ENCODE measurements around the gene TREML1. TPM values are rescaled to one million over a fixed set of nuclear protein-coding genes. Genes with fewer than 3 reads are reported as not detected.

The TREML1 gene
- total and polyA plus RNA-seq, 2 of the 8 experiments (the other 6 are each of a cell fraction or from before 2014, with no cell fraction given), result 0.08 TPM; not detected in 1

- 93% methylated on average over 1 of the region's 1 CpG; no CpG with 5 or more reads in 1 of the 2 experiments for WGBS, 2 experiments (ENCODE audit: extremely low coverage in 1 of 2, insufficient coverage in 1 of 2, insufficient read length in 1 of 2, insufficient replicate concordance in 2 of 2, low coverage in 1 of 2, low lambda C conversion rate in 2 of 2, missing lambda C conversion rate in 1 of 2)
- no peak overlapping the region for H3K23ac ChIP-seq (ENCODE audit: insufficient read length)
- H3K23me2 ChIP-seq (ENCODE audit: low read depth, low read length), result 0 out of 2 replicates have a peak, but pooled peaks cover 3% of the 10 kb centered on the region
- no peaks in the 10 kb centered on the region for H3K79me1 ChIP-seq (ENCODE audit: low read depth, low read length)
- H3K14ac ChIP-seq (ENCODE audit: insufficient read length), result no peak overlapping the region
- H4K91ac ChIP-seq (replicated peaks; ENCODE audit: insufficient read length, low read length), result no peak overlapping the region
- DNase-seq (ENCODE audit: low read depth in 1 of 2, low spot score in 2 of 2), result no peak
- peaks cover 0 to 6% (median 0%) of the 10 kb centered on the region in 4 experiments; a peak in 1 of 7 replicates for H3K4me1 ChIP-seq (replicated peaks in 1 of 4; ENCODE audit: control insufficient read depth in 3 of 4, insufficient read depth in 4 of 4, low read length in 3 of 4)
- ChIA-PET CTCF (ENCODE audit: partially characterized antibody) (interaction anchor here (1.3 to 1.9 kb wide), 4 partner anchors 9 to 59 kb away, joined by 4 to 11 read pairs (median 6); no protein-coding TSS in a partner anchor), POLR2A (ENCODE audit: partially characterized antibody) (no interaction called here)
- no peak overlapping the region for H3K4me3 ChIP-seq (ENCODE audit: extremely low read depth in 1 of 4, insufficient read depth in 2 of 4, low read depth in 3 of 4, low read length in 4 of 4)
- H2BK20ac ChIP-seq (ENCODE audit: low read length), result no peak overlapping the region
- no peak overlapping the region for H3K9ac ChIP-seq (replicated peaks in 1 of 4; ENCODE audit: extremely low read depth in 1 of 4, low read depth in 3 of 4, low read length in 3 of 4)
- no peak overlapping the region for H4K8ac ChIP-seq (ENCODE audit: extremely low read depth, insufficient read depth, low read length)
- no peaks in the 10 kb centered on the region for H3K79me2 ChIP-seq (ENCODE audit: control insufficient read depth in 1 of 2, insufficient read depth in 2 of 2, low read length in 2 of 2)
- FAIRE-seq, result no peak
- H2BK12ac ChIP-seq (ENCODE audit: low read depth, low read length), result no peak overlapping the region
- H3K56ac ChIP-seq (replicated peaks; ENCODE audit: insufficient read length, low read depth, low read length), result no peak overlapping the region
- no peak overlapping the region for H3K18ac ChIP-seq (ENCODE audit: extremely low read depth, low read length)
- no peak overlapping the region for H2BK120ac ChIP-seq (replicated peaks; ENCODE audit: low read depth, low read length)
- H2BK5ac ChIP-seq (ENCODE audit: low read depth, low read length), result no peak overlapping the region
- H3K36me3 ChIP-seq (ENCODE audit: control insufficient read depth in 2 of 4, insufficient read depth in 4 of 4, low read length in 3 of 4), result no peaks in the 10 kb centered on the region
- H4K5ac ChIP-seq (ENCODE audit: insufficient read length, low read depth, low read length), result no peak overlapping the region
- no peak overlapping the region for H3K4ac ChIP-seq (replicated peaks; ENCODE audit: insufficient read length, low read depth, low read length)
- no peak overlapping the region for H3K4me2 ChIP-seq (ENCODE audit: insufficient read depth in 1 of 2, low read depth in 2 of 2, low read length in 2 of 2)
- H3K9me3 ChIP-seq (ENCODE audit: insufficient read depth in 2 of 2, low read depth in 1 of 2, low read length in 1 of 2), result no peaks in the 10 kb centered on the region
- no peak overlapping the region for H2BK15ac ChIP-seq (ENCODE audit: low read length)
- H3K27ac ChIP-seq (ENCODE audit: low read depth, low read length), result no peak overlapping the region
- H3K27me3 ChIP-seq (replicated peaks in 1 of 4; ENCODE audit: control insufficient read depth in 3 of 4, extremely low read depth in 1 of 4, insufficient read depth in 3 of 4, low read length in 3 of 4), result no peaks in the 10 kb centered on the region
- H2AFZ ChIP-seq (ENCODE audit: low read length), result no peak overlapping the region
- no peak overlapping the region for H2AK5ac ChIP-seq (ENCODE audit: low read depth, low read length)
- H4K20me1 ChIP-seq (replicated peaks in 1 of 2; ENCODE audit: control insufficient read depth in 1 of 2, insufficient read depth in 2 of 2, low read length in 2 of 2), result no peaks in the 10 kb centered on the region
- TF ChIP-seq NRF1 (IDR thresholded peaks at IDR 0.05; ENCODE audit: low read depth, low read length) (no peak), JUND (IDR thresholded peaks at IDR 0.05; ENCODE audit: low read length) (no peak), TEAD4 (IDR thresholded peaks at IDR 0.05; ENCODE audit: low read depth, low read length) (no peak), CHD1 (IDR thresholded peaks at IDR 0.05; ENCODE audit: low read depth, low read length) (no peak), SUZ12 (IDR thresholded peaks at IDR 0.05; ENCODE audit: low read length) (no peak), SRF (IDR thresholded peaks at IDR 0.05; ENCODE audit: low read depth, low read length) (no peak), CBX8 (IDR thresholded peaks at IDR 0.05; ENCODE audit: borderline replicate concordance, low read depth, low read length) (no peak), GABPA (IDR thresholded peaks at IDR 0.05; ENCODE audit: borderline replicate concordance, insufficient read depth, low read length) (no peak), RAD21 (IDR thresholded peaks at IDR 0.05 in 1 of 2, conservative IDR thresholded peaks at IDR 0.05 in 1 of 2; ENCODE audit: low read depth in 2 of 2, low read length in 2 of 2) (peak in 1 of 2 experiments; percentile 41; a peak in 2 of 4 replicates), TAF7 (optimal IDR thresholded peaks at IDR 0.05; ENCODE audit: borderline replicate concordance, low read depth, low read length) (no peak), TBP (IDR thresholded peaks at IDR 0.05; ENCODE audit: low read depth, low read length) (no peak)
- TF ChIP-seq, protein P1, sequence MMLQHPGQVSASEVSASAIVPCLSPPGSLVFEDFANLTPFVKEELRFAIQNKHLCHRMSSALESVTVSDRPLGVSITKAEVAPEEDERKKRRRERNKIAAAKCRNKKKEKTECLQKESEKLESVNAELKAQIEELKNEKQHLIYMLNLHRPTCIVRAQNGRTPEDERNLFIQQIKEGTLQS (IDR thresholded peaks at IDR 0.05; ENCODE audit: insufficient read depth, low read depth, low read length), result no peak
Observed at GRCh38 chr6:41150671-41151070, 3.5 kb downstream of the TREML1 start.
